ENCODE data around the gene SLC66A1.

Gene SLC66A1

GRCh38 chr1:19305880-19306279, 6.2 kb upstream of the SLC66A1 start:
- no peak for DNase-seq
- H3K4me2 ChIP-seq (ENCODE audit: low read length, poor library complexity, severe bottlenecking), result no peak overlapping the region
- H3K27ac ChIP-seq (ENCODE audit: low read length, poor library complexity, severe bottlenecking), result no peak overlapping the region
- no peak overlapping the region for H4K8ac ChIP-seq (ENCODE audit: low read length)
- H3K9me3 ChIP-seq (ENCODE audit: control insufficient read depth, low read length), result no peaks in the 10 kb centered on the region
- H3K36me3 ChIP-seq (ENCODE audit: control insufficient read depth in 1 of 2, insufficient read depth in 2 of 2, low read depth in 1 of 2, low read length in 2 of 2), result peaks cover 49 to 74% of the 10 kb centered on the region in 2 experiments
- no peaks in the 10 kb centered on the region for H3K27me3 ChIP-seq (ENCODE audit: control insufficient read depth in 1 of 2, insufficient read depth in 1 of 2, low read length in 2 of 2)
- H2BK120ac ChIP-seq (ENCODE audit: low read depth, low read length), result no peak overlapping the region
- no peak overlapping the region for H4K91ac ChIP-seq (ENCODE audit: low read length)
- H2AFZ ChIP-seq (ENCODE audit: low read depth, low read length), result no peak overlapping the region
- no peak overlapping the region for H2AK5ac ChIP-seq (ENCODE audit: low read length, severe bottlenecking)
- H3K79me1 ChIP-seq (replicated peaks; ENCODE audit: low read length, poor library complexity, severe bottlenecking), result peaks cover 30% of the 10 kb centered on the region
- no peak overlapping the region for H3K4ac ChIP-seq (ENCODE audit: low read depth in 1 of 2, low read length in 2 of 2)
- no peak overlapping the region for H3K23ac ChIP-seq (ENCODE audit: low read length in 2 of 2)
- no peak overlapping the region for H3K18ac ChIP-seq (ENCODE audit: low read depth in 1 of 2, low read length in 2 of 2)
- H3K9ac ChIP-seq (ENCODE audit: low read length), result no peak overlapping the region
- no peak overlapping the region for H3K4me3 ChIP-seq (ENCODE audit: insufficient read depth in 1 of 2, low read depth in 1 of 2, low read length in 2 of 2)
- no peak overlapping the region for H2BK5ac ChIP-seq (ENCODE audit: low read depth, low read length, poor library complexity, severe bottlenecking)
- H3K14ac ChIP-seq (ENCODE audit: low read length in 2 of 2), result no peak overlapping the region
- peaks cover 4% of the 10 kb centered on the region for H3K4me1 ChIP-seq (ENCODE audit: control insufficient read depth, insufficient read depth, low read depth, low read length)
- no peak overlapping the region for H2BK15ac ChIP-seq (ENCODE audit: low read depth, poor library complexity, severe bottlenecking)
- no peak overlapping the region for H2BK12ac ChIP-seq (ENCODE audit: low read length in 2 of 2)
- WGBS, result 95% methylated on average over 11 of the region's 11 CpGs

- no peak overlapping the region for H3K14ac ChIP-seq (ENCODE audit: low read length in 2 of 2)
- no peak overlapping the region for H2BK5ac ChIP-seq (ENCODE audit: low read depth, low read length, poor library complexity, severe bottlenecking)
- H3K79me1 ChIP-seq (replicated peaks; ENCODE audit: low read length, poor library complexity, severe bottlenecking), result peaks cover 34% of the 10 kb centered on the region
- no peak overlapping the region for H2AK5ac ChIP-seq (ENCODE audit: low read length, severe bottlenecking)
- no peak overlapping the region for H3K4me3 ChIP-seq (ENCODE audit: insufficient read depth in 1 of 2, low read depth in 1 of 2, low read length in 2 of 2)
- H3K4me1 ChIP-seq (ENCODE audit: control insufficient read depth, insufficient read depth, low read depth, low read length), result peaks cover 12% of the 10 kb centered on the region
- no peak overlapping the region for H3K4ac ChIP-seq (ENCODE audit: low read depth in 1 of 2, low read length in 2 of 2)
- H4K8ac ChIP-seq (ENCODE audit: low read length), result no peak overlapping the region
- WGBS, result 96% methylated on average over 6 of the region's 6 CpGs
- H3K9ac ChIP-seq (ENCODE audit: low read length), result no peak overlapping the region
- H4K91ac ChIP-seq (ENCODE audit: low read length), result no peak overlapping the region
- no peak overlapping the region for H3K18ac ChIP-seq (ENCODE audit: low read depth in 1 of 2, low read length in 2 of 2)
- H3K27me3 ChIP-seq (ENCODE audit: control insufficient read depth in 1 of 2, insufficient read depth in 1 of 2, low read length in 2 of 2), result no peaks in the 10 kb centered on the region
- no peaks in the 10 kb centered on the region for H3K9me3 ChIP-seq (ENCODE audit: control insufficient read depth, low read length)
- H3K4me2 ChIP-seq (ENCODE audit: low read length, poor library complexity, severe bottlenecking), result no peak overlapping the region
- H3K36me3 ChIP-seq (ENCODE audit: control insufficient read depth in 1 of 2, insufficient read depth in 2 of 2, low read depth in 1 of 2, low read length in 2 of 2), result peaks cover 49 to 66% of the 10 kb centered on the region in 2 experiments
- no peak overlapping the region for H2BK12ac ChIP-seq (ENCODE audit: low read length in 2 of 2)
- no peak overlapping the region for H3K23ac ChIP-seq (ENCODE audit: low read length in 2 of 2)
- no peak overlapping the region for H2BK15ac ChIP-seq (ENCODE audit: low read depth, poor library complexity, severe bottlenecking)
- no peak overlapping the region for H2AFZ ChIP-seq (ENCODE audit: low read depth, low read length)
- no peak overlapping the region for H2BK120ac ChIP-seq (ENCODE audit: low read depth, low read length)
- DNase-seq, result no peak
- H3K27ac ChIP-seq (ENCODE audit: low read length, poor library complexity, severe bottlenecking), result no peak overlapping the region
Measured at GRCh38 chr1:19306941-19307340, 5.2 kb upstream of the SLC66A1 start.

GRCh38 chr1:19307794-19308508, 4.2 kb upstream of the SLC66A1 start:
- Histone ChIP-seq H2BK15ac (ENCODE audit: low read depth, poor library complexity, severe bottlenecking) (no peak overlapping the region), H2BK5ac (ENCODE audit: low read depth, low read length, poor library complexity, severe bottlenecking) (no peak overlapping the region)
- WGBS, result 94% methylated on average over 10 of the region's 10 CpGs

GRCh38 chr1:19308509-19308907, 3.6 kb upstream of the SLC66A1 start:
- no peak overlapping the region for H3K4ac ChIP-seq (ENCODE audit: low read depth in 1 of 2, low read length in 2 of 2)
- no peak overlapping the region for H2BK5ac ChIP-seq (ENCODE audit: low read depth, low read length, poor library complexity, severe bottlenecking)
- no peak overlapping the region for H2BK15ac ChIP-seq (ENCODE audit: low read depth, poor library complexity, severe bottlenecking)
- no peak overlapping the region for H2AFZ ChIP-seq (ENCODE audit: low read depth, low read length)
- H2BK12ac ChIP-seq (ENCODE audit: low read length in 2 of 2), result no peak overlapping the region
- H2AK5ac ChIP-seq (ENCODE audit: low read length, severe bottlenecking), result no peak overlapping the region
- H3K4me1 ChIP-seq (ENCODE audit: control insufficient read depth, insufficient read depth, low read depth, low read length), result peaks cover 20% of the 10 kb centered on the region
- H4K91ac ChIP-seq (ENCODE audit: low read length), result no peak overlapping the region
- no peak overlapping the region for H3K27ac ChIP-seq (ENCODE audit: low read length, poor library complexity, severe bottlenecking)
- H3K23ac ChIP-seq (ENCODE audit: low read length in 2 of 2), result no peak overlapping the region
- no peak overlapping the region for H3K14ac ChIP-seq (ENCODE audit: low read length in 2 of 2)
- DNase-seq, result no peak
- no peak overlapping the region for H4K8ac ChIP-seq (ENCODE audit: low read length)
- H2BK120ac ChIP-seq (ENCODE audit: low read depth, low read length), result no peak overlapping the region
- no peak overlapping the region for H3K4me3 ChIP-seq (ENCODE audit: insufficient read depth in 1 of 2, low read depth in 1 of 2, low read length in 2 of 2)
- H3K18ac ChIP-seq (ENCODE audit: low read depth in 1 of 2, low read length in 2 of 2), result no peak overlapping the region
- H3K4me2 ChIP-seq (ENCODE audit: low read length, poor library complexity, severe bottlenecking), result no peak overlapping the region
- peak overlapping the region; percentile 70 for H3K9ac ChIP-seq (ENCODE audit: low read length)
- WGBS, result 100% methylated on average over 3 of the region's 3 CpGs
- no peaks in the 10 kb centered on the region for H3K9me3 ChIP-seq (ENCODE audit: control insufficient read depth, low read length)
- H3K36me3 ChIP-seq (ENCODE audit: control insufficient read depth in 1 of 2, insufficient read depth in 2 of 2, low read depth in 1 of 2, low read length in 2 of 2), result peaks cover 45 to 54% of the 10 kb centered on the region in 2 experiments
- no peaks in the 10 kb centered on the region for H3K27me3 ChIP-seq (ENCODE audit: control insufficient read depth in 1 of 2, insufficient read depth in 1 of 2, low read length in 2 of 2)
- H3K79me1 ChIP-seq (replicated peaks; ENCODE audit: low read length, poor library complexity, severe bottlenecking), result peaks cover 37% of the 10 kb centered on the region

More at GRCh38 chr1:19307794-19308508, 4.2 kb upstream of the SLC66A1 start:
- peaks cover 16% of the 10 kb centered on the region for H3K4me1 ChIP-seq (ENCODE audit: control insufficient read depth, insufficient read depth, low read depth, low read length)
- H3K4me3 ChIP-seq (ENCODE audit: insufficient read depth in 1 of 2, low read depth in 1 of 2, low read length in 2 of 2), result no peak overlapping the region
- peaks cover 49 to 57% of the 10 kb centered on the region in 2 experiments for H3K36me3 ChIP-seq (ENCODE audit: control insufficient read depth in 1 of 2, insufficient read depth in 2 of 2, low read depth in 1 of 2, low read length in 2 of 2)
- H3K18ac ChIP-seq (ENCODE audit: low read depth in 1 of 2, low read length in 2 of 2), result no peak overlapping the region
- no peaks in the 10 kb centered on the region for H3K27me3 ChIP-seq (ENCODE audit: control insufficient read depth in 1 of 2, insufficient read depth in 1 of 2, low read length in 2 of 2)
- no peak for DNase-seq
- no peak overlapping the region for H2BK12ac ChIP-seq (ENCODE audit: low read length in 2 of 2)
- no peak overlapping the region for H2BK120ac ChIP-seq (ENCODE audit: low read depth, low read length)
- no peak overlapping the region for H4K8ac ChIP-seq (ENCODE audit: low read length)
- peaks cover 34% of the 10 kb centered on the region for H3K79me1 ChIP-seq (replicated peaks; ENCODE audit: low read length, poor library complexity, severe bottlenecking)
- no peaks in the 10 kb centered on the region for H3K9me3 ChIP-seq (ENCODE audit: control insufficient read depth, low read length)
- H3K9ac ChIP-seq (ENCODE audit: low read length), result no peak overlapping the region
- no peak overlapping the region for H3K27ac ChIP-seq (ENCODE audit: low read length, poor library complexity, severe bottlenecking)
- H3K14ac ChIP-seq (ENCODE audit: low read length in 2 of 2), result no peak overlapping the region
- H3K4ac ChIP-seq (ENCODE audit: low read depth in 1 of 2, low read length in 2 of 2), result no peak overlapping the region
- H2AK5ac ChIP-seq (ENCODE audit: low read length, severe bottlenecking), result no peak overlapping the region
- no peak overlapping the region for H4K91ac ChIP-seq (ENCODE audit: low read length)
- H3K4me2 ChIP-seq (ENCODE audit: low read length, poor library complexity, severe bottlenecking), result no peak overlapping the region
- H3K23ac ChIP-seq (ENCODE audit: low read length in 2 of 2), result no peak overlapping the region
- H2AFZ ChIP-seq (ENCODE audit: low read depth, low read length), result no peak overlapping the region

Measured in mesenchymal stem cell (in vitro differentiated cells and primary cell).